HG03571 (cell line): ENCODE data around the gene LRFN2.

Experiments
- ATAC-seq: cut with Tn5 transposase; IDR thresholded peaks from one replicate; pipeline ENCODE4 v1.9.1; 2021; ENCODE audit not compliant: unreplicated experiment

The LRFN2 gene

GRCh38 chr6:40408786-40409542 is 178.2 kb downstream of the LRFN2 start:
- ATAC-seq = no peak

GRCh38 chr6:40407239-40407638 is 179.9 kb downstream of the LRFN2 start:
- no peak for ATAC-seq

- ATAC-seq = no peak
Observed at GRCh38 chr6:40406175-40406574, 181.0 kb downstream of the LRFN2 start.

- ATAC-seq = no peak
Observed at GRCh38 chr6:40400738-40401137, 186.4 kb downstream of the LRFN2 start.

- no peak for ATAC-seq
Observed at GRCh38 chr6:40399888-40400457, 187.2 kb downstream of the LRFN2 start.

- no peak for ATAC-seq
Observed at GRCh38 chr6:40398810-40399477, 188.2 kb downstream of the LRFN2 start.

GRCh38 chr6:40398034-40398691 is 189.0 kb downstream of the LRFN2 start:
- no peak for ATAC-seq

- ATAC-seq = no peak
Observed at GRCh38 chr6:40397287-40398033, 189.7 kb downstream of the LRFN2 start.

- no peak for ATAC-seq
Observed at GRCh38 chr6:40395698-40396076, 191.5 kb downstream of the LRFN2 start.

- no peak for ATAC-seq
Observed at GRCh38 chr6:40395066-40395697, 192.0 kb downstream of the LRFN2 start.

GRCh38 chr6:40394381-40394780 is 192.8 kb downstream of the LRFN2 start:
- ATAC-seq = no peak

- no peak for ATAC-seq
Observed at GRCh38 chr6:40393641-40394040, 193.5 kb downstream of the LRFN2 start.

GRCh38 chr6:40392589-40392988 is 194.6 kb downstream of the LRFN2 start:
- no peak for ATAC-seq

GRCh38 chr6:40391851-40392517 is 195.2 kb downstream of the LRFN2 start:
- no peak for ATAC-seq

GRCh38 chr6:40391086-40391485 is 196.1 kb downstream of the LRFN2 start:
- ATAC-seq = no peak

GRCh38 chr6:40390144-40390800 is 196.9 kb downstream of the LRFN2 start:
- ATAC-seq = no peak

- no peak for ATAC-seq
Observed at GRCh38 chr6:40389254-40389653, 197.9 kb downstream of the LRFN2 start.

- ATAC-seq = no peak
Observed at GRCh38 chr6:40387871-40388264, 199.3 kb downstream of the LRFN2 start.

- no peak for ATAC-seq
Observed at GRCh38 chr6:40387127-40387870, 199.9 kb downstream of the LRFN2 start.
